Esophagus muscularis mucosa (tissue), 4 donors: ENCODE measurements around the gene OBP2B. TPM values are rescaled to one million over a fixed set of nuclear protein-coding genes. Genes with fewer than 3 reads are reported as not detected.

ENCODE experiments used
- DNase-seq: peaks from one replicate; pipeline ENCODE4 v3.0.0-alpha.2; 2017; ENCODE audit errors: extremely low spot score
- H3K27ac ChIP-seq, 4 donors: fragments of 200-600 bp; sonication (generic); replicated peaks in 1 of 4; 1 replicate in 3 of 4; 2 replicates in 1 of 4; pipeline ENCODE4 v1.5.1; 2016 to 2019; ENCODE audit warnings: mild to moderate bottlenecking in 1 of 4
- H3K27me3 ChIP-seq, 4 donors: fragments of 200-600 bp; sonication (generic); one replicate each; pipeline versions ENCODE4 v1.5.1 to v1.6.0; 2016 to 2019
- H3K36me3 ChIP-seq, 4 donors: fragments of 200-600 bp; sonication (generic); one replicate each; pipeline ENCODE4 v1.5.1; 2016 to 2019
- H3K4me1 ChIP-seq, 4 donors: fragments of 200-600 bp; sonication (generic); one replicate each; pipeline ENCODE4 v1.5.1; 2016 to 2019
- H3K4me3 ChIP-seq, 4 donors: fragments of 200-600 bp; sonication (generic); 1 replicate in 2 of 4; 2 replicates in 2 of 4; pipeline ENCODE4 v1.5.1; 2016 to 2019; ENCODE audit warnings: mild to moderate bottlenecking in 4 of 4, moderate library complexity in 1 of 4
- H3K9me3 ChIP-seq, 4 donors: fragments of 200-600 bp; sonication (generic); 1 replicate in 3 of 4; 2 replicates in 1 of 4; pipeline ENCODE4 v1.5.1; 2016 to 2019
- EP300 ChIP-seq: sonication (generic); formaldehyde crosslinking; IDR thresholded peaks from one replicate; pipeline ENCODE4 v1.6.1; 2017; ENCODE audit warnings: antibody characterized with exemption
- POLR2A ChIP-seq: fragments of 450-650 bp; IDR thresholded peaks from one replicate; pipeline ENCODE4 v1.6.1; 2017; ENCODE audit warnings: antibody characterized with exemption, moderate library complexity, mild to moderate bottlenecking, low read depth
- POLR2AphosphoS5 ChIP-seq, 2 donors: sonication (generic); formaldehyde crosslinking; IDR thresholded peaks; one replicate each; pipeline ENCODE4 v1.6.1; 2017; ENCODE audit warnings: antibody characterized with exemption in 2 of 2
- WGBS: methylation state at CpG from one replicate; pipeline ENCODE4 v1.1.5; 2018; 5-methylcytosine and 5-hydroxymethylcytosine counted together
- intact Hi-C: fragments of 100-400 bp; cut with DNase I; formaldehyde crosslinking; loops from one replicate; pipeline ENCODE4 v1.15.1; 2023
- total RNA-seq, 4 donors: library from RNA; depleted of rRNA; stranded (reverse); fragments of >200 nt; gene quantifications; one replicate each; pipeline versions ENCODE4 v1.1.0 to v1.2.1, GENCODE V29; 2016
- TF ChIP-seq, protein P1 (sequence below), 3 experiments: fragments of 200-600 bp in 2 of 3; fragments of 450-650 bp in 1 of 3; sonication (generic) in 2 of 3; IDR thresholded peaks; one replicate each; pipeline ENCODE4 v1.5.1; 2017 to 2019; ENCODE audit warnings: antibody characterized with exemption in 3 of 3, mild to moderate bottlenecking in 2 of 3, moderate library complexity in 1 of 3

OBP2B gene
- total RNA-seq, 4 donors from 2014 or later = not detected

- 90% methylated on average over 4 of the region's 10 CpGs for WGBS
- Histone ChIP-seq H3K27ac (no peak overlapping the region), H3K27me3 (peaks cover 0 to 65% (median under 1%) of the 10 kb centered on the region in 4 donors), H3K4me3 (no peak overlapping the region), H3K4me1 (peaks cover 0 to 12% (median 7%) of the 10 kb centered on the region in 4 donors), H3K9me3 (no peaks in the 10 kb centered on the region), H3K36me3 (no peaks in the 10 kb centered on the region)
- TF ChIP-seq EP300 = no peak
- TF ChIP-seq, protein P1, sequence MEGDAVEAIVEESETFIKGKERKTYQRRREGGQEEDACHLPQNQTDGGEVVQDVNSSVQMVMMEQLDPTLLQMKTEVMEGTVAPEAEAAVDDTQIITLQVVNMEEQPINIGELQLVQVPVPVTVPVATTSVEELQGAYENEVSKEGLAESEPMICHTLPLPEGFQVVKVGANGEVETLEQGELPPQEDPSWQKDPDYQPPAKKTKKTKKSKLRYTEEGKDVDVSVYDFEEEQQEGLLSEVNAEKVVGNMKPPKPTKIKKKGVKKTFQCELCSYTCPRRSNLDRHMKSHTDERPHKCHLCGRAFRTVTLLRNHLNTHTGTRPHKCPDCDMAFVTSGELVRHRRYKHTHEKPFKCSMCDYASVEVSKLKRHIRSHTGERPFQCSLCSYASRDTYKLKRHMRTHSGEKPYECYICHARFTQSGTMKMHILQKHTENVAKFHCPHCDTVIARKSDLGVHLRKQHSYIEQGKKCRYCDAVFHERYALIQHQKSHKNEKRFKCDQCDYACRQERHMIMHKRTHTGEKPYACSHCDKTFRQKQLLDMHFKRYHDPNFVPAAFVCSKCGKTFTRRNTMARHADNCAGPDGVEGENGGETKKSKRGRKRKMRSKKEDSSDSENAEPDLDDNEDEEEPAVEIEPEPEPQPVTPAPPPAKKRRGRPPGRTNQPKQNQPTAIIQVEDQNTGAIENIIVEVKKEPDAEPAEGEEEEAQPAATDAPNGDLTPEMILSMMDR (IDR thresholded peaks at IDR 0.05) = no peak
- no peak for DNase-seq
- intact Hi-C loops = loop anchor here (2.0 to 5.0 kb wide), 2 partner anchors 145 to 299 kb away; no protein-coding TSS in a partner anchor
Measured at GRCh38 chr9:133187561-133188005, 21.5 kb downstream of the OBP2B start.

DNA sequence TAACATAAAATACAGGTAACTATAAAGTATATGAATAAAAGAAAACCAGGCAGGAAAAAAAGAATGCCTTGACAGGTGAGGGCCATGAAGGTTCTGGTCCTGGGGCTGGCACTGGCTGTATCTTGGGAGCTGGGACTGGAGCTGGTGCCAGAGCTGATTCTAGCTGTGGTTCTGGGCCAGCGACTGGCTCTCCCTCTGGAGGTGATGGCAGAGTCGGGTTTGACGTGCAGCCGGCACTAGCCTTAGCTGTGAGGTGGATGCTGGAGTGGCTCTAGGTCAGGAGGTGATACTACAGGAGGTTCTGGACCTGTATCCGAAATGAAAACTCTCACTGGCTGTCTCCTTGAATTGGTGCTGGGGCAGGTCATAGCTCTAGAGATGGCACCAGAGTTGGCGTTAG, 22.3 kb downstream of the OBP2B start:
- Histone ChIP-seq H3K4me1 (peaks cover 0 to 12% (median 7%) of the 10 kb centered on the region in 4 donors), H3K4me3 (no peak overlapping the region), H3K27me3 (peaks cover 0 to 64% (median 3%) of the 10 kb centered on the region in 4 donors), H3K27ac (no peak overlapping the region), H3K36me3 (no peaks in the 10 kb centered on the region), H3K9me3 (no peaks in the 10 kb centered on the region)
- intact Hi-C loops = loop anchor here (2.0 to 5.0 kb wide), 2 partner anchors 146 to 300 kb away; no protein-coding TSS in a partner anchor
- WGBS = 94% methylated on average over 6 of the region's 6 CpGs
- DNase-seq = no peak
- TF ChIP-seq, protein P1 (IDR thresholded peaks at IDR 0.05) = no peak
- TF ChIP-seq POLR2AphosphoS5 (IDR thresholded peaks at IDR 0.05) (no peak), POLR2A (no peak), EP300 (no peak)

DNA sequence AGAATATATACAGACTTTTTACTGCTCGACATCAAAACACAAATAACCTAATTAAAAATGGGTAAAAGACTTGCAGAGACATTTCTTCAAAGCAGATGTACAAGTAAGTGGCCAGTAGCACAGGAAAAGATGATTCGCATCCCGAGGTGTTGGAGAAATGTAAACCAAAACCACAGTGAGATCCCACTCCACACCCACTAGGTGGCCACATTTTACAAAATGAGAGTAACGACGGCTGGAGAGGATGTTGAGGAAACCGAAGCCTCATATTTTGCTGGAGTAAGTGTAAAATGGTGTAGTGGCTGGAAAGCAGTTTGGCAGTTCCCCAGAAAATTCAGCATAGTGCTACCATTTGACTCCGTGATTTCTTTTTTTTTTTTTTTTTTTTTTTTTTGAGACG, 24.1 kb downstream of the OBP2B start:
- Histone ChIP-seq H3K9me3 (no peaks in the 10 kb centered on the region), H3K27ac (no peak overlapping the region), H3K36me3 (no peaks in the 10 kb centered on the region), H3K4me3 (no peak overlapping the region), H3K27me3 (peaks cover 0 to 64% (median 3%) of the 10 kb centered on the region in 4 donors), H3K4me1 (peaks cover 0 to 12% (median 7%) of the 10 kb centered on the region in 4 donors)
- intact Hi-C loops = loop anchor here (5.0 kb wide), 1 partner anchor 147 kb away; no protein-coding TSS in a partner anchor
- no peak for DNase-seq
- WGBS = 8% methylated on average over 6 of the region's 8 CpGs
- no peak for TF ChIP-seq POLR2A
- TF ChIP-seq, protein P1 (IDR thresholded peaks at IDR 0.05) = peak; percentile 46 to 62 (median 54)

DNA sequence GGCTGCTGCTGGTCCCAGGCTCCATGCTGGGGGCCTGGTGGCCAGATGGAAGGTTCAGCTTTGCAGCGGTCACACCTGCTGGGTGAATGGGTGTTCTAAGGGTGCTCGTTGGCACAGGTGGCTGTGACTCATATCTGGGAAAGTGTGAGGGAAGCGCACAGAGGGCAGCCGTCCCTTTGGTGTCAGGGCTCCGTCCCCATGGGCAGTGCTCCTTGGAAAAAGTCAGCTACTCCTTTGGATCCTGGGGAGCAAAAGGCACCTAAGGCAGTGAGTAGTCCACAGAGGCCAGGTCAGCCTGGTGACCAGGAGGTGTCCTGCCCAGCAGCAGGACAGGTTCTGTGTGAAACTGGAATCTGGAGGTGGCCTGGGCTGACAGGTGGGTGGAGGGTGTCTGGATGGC, 26.9 kb downstream of the OBP2B start:
- no peak overlapping the region for H3K4me3 ChIP-seq
- no peaks in the 10 kb centered on the region for H3K9me3 ChIP-seq
- TF ChIP-seq POLR2AphosphoS5 (IDR thresholded peaks at IDR 0.05) (no peak), EP300 (no peak), POLR2A (no peak)
- TF ChIP-seq, protein P1 (IDR thresholded peaks at IDR 0.05) = no peak
- no peak overlapping the region for H3K27ac ChIP-seq
- H3K36me3 ChIP-seq = no peaks in the 10 kb centered on the region
- no peak for DNase-seq
- intact Hi-C loops = no loop called here
- H3K4me1 ChIP-seq = peaks cover 0 to 12% (median 7%) of the 10 kb centered on the region in 4 donors
- 74% methylated on average over 5 of the region's 5 CpGs for WGBS
- H3K27me3 ChIP-seq = peaks cover 0 to 37% (median 3%) of the 10 kb centered on the region in 4 donors

DNA sequence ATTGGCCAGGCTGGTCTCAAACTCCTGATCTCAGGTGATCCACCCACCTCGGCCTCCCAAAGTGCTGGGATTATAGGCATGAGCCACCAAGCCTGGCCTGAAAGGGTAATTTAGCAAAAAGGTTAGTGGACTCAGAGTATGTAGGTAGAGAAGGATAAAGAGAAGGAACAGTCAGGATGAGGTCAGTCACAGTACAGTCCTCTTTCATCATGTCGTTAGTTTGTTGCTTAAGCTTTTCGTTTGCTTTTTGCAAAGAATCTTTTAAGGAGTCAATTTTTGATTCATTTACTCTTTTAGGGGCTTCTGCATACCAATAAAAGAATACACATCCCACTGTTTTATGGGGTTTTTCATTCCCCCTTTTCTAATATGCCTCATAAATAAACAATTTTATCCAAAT, 27.5 kb downstream of the OBP2B start:
- Histone ChIP-seq H3K27me3 (peaks cover 0 to 34% (median 3%) of the 10 kb centered on the region in 4 donors), H3K9me3 (no peaks in the 10 kb centered on the region), H3K36me3 (no peaks in the 10 kb centered on the region), H3K27ac (no peak overlapping the region), H3K4me3 (no peak overlapping the region), H3K4me1 (peaks cover 0 to 12% (median 7%) of the 10 kb centered on the region in 4 donors)
- no peak for DNase-seq
- no peak for TF ChIP-seq POLR2A
- TF ChIP-seq, protein P1 (IDR thresholded peaks at IDR 0.05) = no peak
- no peak for TF ChIP-seq EP300
- TF ChIP-seq POLR2AphosphoS5 (IDR thresholded peaks at IDR 0.05) = no peak
- intact Hi-C loops = no loop called here
- 86% methylated on average over 3 of the region's 3 CpGs for WGBS
